ENCODE measurements around the gene HOXD12.

The HOXD12 gene

DNA sequence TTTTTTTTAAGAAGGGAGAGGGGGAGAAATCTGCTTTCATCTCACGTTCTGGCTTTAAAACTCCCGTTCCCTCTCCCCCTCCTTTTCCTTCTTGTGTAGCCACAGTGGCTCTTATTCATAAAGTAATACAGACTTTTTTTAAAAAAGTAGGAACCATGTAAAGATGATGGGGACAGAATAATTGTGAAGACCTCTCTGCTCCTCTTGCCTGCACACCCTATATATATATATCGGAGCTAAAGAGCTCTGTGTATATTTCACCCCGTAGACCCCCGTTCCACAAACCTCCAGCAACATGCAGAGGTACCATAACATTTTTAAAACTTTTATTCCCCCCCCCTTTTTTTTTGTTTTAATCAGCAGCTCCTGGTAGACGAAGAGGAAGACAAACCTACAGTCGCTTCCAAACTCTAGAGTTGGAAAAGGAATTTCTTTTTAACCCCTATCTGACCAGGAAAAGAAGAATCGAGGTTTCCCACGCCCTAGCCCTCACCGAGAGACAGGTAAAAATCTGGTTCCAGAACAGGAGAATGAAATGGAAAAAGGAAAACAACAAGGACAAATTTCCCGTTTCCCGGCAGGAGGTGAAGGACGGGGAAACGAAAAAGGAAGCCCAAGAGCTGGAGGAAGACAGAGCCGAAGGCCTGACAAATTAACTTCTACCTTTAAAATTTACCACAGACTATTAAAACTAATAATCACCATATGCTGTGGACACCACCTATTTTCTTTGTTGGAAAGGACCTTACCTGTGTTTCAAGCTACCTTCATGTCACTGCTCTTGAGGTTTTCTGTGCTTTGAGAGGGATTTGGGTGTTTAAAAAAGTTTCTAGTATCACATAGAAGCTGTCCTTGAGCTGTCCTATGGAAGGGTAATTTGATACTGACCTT is 31.6 kb downstream of the HOXD12 start:
- DNase-seq (ENCODE audit: low read depth, low spot score) = no peak

DNA sequence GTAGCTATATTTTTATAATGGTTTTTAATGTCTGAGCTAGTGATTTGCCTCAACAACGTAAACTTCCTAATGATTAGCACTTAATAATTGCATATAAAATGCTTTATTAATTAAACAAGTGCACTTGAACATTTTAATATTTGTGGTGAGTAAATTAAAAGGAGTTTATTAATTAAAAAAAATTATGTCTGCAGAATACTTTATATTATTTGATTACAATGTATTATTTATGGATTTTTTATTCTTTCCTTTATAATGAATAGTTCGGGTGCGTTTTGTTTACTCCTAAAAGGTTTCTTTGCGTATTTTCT is 32.2 kb downstream of the HOXD12 start:
- DNase-seq (ENCODE audit: low read depth, low spot score) = no peak

DNA sequence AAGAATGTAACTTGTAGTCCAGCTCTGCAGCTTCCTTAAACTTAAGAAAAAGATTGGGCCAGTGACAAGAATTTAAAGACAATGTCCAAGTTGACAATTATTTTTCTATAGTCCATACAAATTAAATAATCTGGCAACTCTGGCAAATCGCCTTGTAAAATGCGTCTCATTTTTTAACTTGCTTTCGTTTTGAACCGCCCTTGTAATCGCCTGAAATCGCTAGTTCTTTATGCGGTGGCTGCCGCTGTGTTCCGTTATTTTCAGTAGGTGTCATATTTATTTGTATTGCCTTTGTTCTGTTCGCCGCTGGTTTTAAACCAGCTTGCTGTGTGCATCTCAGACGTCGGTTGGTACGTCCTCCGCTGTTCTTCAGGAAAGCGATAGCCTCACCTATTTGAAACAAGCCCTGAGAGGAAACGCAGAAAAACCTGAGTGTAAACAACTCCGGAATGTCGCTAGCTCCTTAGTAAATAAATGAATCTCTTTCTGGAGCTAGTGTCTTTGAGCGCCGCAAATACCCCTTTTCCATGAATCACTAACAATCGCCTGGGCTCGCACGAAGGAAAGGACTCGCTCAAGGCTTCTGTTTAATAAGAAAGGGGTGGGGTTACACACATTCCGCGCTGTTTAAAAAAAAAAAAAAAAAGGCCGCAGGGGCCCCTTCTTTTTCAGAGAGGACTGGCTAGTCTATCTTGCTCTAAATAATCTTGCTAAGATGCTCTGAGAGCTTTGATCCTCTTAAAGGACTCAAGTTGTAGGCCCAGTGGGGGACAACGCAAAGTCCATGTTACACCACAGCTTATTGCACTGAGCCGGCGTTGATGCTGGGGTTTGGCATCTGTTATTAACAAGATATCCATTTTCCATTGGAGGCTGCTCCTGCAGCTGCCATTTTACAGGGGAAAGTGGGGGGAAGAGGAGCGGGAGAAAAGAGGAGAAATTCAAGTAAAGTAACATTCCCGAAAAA is 32.9 kb downstream of the HOXD12 start:
- DNase-seq (ENCODE audit: low read depth, low spot score) = no peak

DNA sequence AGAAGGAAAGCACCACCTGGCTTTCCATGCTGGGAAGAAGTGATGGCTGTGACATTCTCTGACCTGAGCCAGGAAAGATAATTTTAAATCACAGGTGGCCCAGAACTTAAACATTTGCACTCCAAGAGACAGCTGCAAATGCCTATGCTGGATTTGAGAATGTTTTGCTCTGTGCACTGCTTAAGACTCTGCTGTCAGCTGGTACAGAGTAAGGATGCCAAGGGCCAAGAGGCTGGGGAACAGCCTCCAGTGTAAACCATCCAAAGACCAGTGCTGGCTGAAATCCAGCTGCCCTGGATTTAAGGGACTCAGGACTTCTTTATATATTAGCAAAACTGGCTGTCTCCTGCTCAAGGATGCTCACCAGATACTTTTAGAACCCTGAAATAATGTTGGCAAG is 33.8 kb downstream of the HOXD12 start:
- DNase-seq (ENCODE audit: low read depth, low spot score) = no peak

DNA sequence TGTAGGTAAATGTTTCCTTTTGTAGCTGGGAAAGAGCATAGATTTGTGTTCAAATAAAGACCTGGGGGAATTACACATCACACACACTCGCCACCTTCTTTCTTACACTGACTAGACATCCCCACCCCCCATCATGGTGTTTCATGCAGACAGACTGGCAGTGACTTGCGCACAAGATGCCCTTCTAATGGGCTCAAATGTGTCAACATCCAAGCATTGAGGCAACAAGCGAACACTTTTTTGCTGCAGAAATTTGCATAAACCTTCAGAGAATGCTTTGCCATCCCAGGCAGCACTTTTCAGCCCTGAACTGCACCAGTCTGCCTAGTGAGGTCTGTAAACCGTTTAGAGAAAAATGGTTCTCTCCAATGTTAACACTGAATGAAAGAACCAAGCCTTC is 34.4 kb downstream of the HOXD12 start:
- DNase-seq (ENCODE audit: low read depth, low spot score) = no peak

DNA sequence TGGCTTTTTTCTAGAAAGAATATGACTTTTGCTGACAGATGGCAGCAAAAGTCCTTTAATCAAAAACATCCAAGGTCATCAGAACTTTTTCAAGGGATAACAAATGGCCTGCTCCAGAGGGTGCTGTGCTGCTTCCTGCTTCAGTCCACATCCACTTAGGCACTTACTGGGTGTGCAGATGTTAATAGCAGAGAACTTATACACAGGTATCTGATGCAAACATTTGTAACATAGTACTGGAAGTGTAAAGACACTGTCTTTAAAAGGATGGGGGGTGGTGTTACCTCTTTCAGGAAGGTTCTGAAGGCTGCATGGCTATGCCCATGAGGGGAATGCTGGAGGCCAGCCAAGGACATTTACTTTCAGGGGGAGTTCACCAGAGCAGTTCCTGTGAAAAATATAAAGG is 35.4 kb downstream of the HOXD12 start:
- DNase-seq (ENCODE audit: low read depth, low spot score) = no peak

DNA sequence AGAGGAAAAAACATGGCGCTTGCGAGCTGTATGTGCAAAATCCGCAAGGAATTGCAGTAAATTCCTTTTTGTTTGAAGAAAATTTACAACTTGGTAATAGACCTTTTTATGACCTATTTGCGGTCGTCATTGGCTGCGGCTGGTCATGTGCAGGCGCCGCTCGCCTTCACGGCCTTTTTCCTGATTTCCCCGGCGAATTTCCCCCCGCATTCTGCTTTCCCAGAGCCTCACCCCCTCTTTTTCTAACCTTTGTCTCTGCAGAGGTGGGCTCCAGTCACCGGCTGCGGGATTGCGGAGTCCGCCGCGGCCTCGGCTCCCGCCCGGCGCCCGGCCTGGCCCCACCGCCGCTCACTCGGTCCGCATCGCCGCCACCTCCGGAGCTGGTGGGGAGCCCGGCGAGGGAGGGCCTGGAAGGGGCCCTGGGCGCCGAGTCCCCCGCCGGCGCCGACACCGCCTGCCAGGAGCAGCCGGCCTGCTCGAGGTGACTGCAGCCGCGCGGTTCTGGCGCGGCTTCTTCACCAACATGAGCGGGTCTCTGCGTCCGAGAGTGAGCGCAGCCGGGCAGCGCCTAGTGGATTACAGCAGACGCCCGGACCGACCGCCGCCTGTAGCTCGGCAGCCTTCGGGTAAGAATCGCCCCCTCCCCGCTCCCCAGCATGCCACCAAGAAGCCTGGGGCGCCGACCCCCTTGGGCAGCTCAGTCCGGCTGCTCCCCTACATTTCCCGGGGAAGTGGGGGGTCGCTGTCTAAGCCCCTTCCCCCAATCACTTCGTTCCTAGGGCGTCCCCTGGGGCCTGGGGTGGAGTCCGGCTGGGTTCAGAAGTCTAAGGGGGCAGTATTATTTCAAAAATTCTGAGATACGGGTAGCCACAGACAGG is 37.0 kb downstream of the HOXD12 start:
- no peak for DNase-seq (ENCODE audit: low read depth, low spot score)

DNA sequence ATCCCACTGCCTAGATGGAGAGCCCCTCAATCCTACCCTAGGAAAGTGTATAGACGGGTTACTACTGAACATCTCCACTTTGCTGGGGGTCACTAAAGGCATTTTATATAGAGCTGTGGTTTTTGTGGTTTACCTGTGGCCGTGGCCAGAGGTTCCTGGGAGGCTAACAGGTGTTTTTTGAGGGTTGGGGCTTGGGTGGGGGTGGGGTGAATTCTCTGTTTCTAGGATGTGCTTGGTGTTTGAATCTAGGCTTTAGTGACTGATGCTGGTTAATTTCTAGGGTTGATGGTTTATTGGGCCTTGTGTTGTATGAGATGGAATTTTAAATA is 37.6 kb downstream of the HOXD12 start:
- DNase-seq (ENCODE audit: low read depth, low spot score) = no peak

DNA sequence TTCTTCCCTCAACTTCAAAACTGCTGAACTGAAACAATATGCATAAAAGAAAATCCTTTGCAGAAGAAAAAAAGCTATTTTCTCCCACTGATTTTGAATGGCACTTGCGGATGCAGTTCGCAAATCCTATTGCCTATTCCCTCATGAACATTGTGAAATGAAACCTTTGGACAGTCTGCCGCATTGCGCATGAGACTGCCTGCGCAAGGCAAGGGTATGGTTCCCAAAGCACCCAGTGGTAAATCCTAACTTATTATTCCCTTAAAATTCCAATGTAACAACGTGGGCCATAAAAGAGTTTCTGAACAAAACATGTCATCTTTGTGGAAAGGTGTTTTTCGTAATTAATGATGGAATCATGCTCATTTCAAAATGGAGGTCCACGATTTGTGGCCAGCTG is 38.3 kb downstream of the HOXD12 start:
- DNase-seq (ENCODE audit: low read depth, low spot score) = no peak

DNA sequence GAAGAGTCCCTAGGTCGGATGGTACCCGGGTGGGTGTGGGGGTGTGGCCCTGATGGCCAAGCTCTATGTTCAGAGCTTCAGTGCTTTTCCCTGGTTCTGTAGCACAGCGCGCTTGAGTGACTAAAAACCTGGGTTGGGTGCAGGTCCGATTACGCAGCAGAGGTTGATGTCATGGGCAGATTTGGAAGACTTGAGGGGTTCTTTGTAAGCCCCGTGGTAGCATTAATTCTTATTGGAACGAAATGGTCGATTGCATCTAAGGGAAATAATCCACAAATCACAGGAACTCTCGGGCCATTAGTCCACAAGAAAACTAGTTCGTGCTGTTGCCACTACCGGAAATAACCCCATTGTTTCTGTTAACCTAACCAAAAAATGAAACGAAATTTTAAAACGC is 38.9 kb downstream of the HOXD12 start:
- DNase-seq (ENCODE audit: low read depth, low spot score) = no peak

DNA sequence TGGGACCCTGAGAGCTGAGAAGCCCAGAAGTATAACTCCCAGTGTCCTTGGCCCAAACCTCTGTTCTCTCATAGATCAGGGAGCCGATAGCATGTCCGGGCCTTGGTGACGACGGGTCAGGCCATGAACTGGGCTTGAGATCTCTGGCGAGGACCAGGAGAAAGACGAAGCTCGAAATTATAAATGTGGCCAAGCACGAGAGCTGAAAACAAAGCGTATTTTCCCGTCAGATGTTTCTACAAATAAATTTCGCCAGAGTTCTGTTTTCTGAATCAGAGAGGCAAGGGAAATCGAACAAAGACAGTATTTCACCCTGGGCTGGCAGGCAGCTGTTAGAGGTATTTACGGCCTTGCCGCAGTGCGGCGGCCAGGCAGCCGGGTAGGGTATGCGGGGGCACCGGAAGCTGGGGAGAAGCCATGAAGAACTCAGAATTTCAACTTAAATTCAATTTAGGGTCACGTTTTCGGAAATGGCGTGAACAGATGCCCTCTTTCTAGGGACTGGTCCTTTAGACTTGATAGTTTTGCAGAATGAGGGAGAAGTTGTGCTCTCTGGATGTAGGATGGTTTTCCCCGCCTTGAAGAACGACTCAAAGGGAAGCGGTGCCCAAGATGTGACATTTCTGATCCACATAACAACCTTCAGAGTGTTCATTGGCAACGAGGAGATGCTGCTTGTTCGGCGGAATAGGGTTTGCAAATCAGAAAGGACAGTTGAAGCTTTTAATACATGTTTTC is 39.5 kb downstream of the HOXD12 start:
- DNase-seq (ENCODE audit: low read depth, low spot score) = no peak

DNA sequence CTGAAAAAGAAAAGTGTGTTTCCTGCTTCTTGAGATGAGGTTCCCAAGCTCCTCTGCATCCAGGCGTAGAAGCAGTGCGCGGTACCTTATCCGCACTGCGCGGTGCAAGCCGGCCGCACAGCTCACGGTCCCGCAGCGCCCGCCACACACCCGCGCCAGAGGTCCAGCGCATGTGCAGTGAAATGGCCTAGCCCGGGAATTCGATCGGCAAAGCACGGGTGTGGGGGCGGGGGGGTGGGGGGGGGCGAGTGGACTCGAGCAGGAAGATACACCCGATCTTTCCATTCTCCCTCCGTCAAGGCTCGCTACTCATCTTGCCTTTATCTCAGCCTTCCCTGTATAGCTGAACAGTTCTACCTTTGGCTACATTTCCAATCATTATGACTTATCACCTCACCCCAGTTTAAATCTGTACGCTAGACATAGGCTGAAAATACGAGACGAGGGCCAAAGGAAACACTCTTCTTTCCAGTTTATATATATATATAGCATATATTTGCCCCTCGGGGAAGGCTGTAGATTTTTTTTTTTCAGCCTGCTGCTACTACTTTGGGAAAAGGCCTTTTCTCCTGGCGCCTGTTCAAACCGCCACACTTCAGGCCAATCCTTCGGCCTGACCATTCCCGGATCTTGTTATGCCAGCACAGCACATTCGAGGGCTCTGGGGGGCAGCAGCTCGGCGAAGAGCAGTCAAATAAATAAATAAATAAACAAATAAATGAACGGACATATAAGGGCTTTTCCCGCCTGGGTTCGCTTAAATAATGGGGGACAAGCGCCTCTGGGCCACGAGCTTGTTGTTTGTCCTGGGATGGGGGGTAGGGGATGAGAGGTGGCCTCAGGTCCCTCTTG is 40.3 kb downstream of the HOXD12 start:
- no peak for DNase-seq (ENCODE audit: low read depth, low spot score)

DNA sequence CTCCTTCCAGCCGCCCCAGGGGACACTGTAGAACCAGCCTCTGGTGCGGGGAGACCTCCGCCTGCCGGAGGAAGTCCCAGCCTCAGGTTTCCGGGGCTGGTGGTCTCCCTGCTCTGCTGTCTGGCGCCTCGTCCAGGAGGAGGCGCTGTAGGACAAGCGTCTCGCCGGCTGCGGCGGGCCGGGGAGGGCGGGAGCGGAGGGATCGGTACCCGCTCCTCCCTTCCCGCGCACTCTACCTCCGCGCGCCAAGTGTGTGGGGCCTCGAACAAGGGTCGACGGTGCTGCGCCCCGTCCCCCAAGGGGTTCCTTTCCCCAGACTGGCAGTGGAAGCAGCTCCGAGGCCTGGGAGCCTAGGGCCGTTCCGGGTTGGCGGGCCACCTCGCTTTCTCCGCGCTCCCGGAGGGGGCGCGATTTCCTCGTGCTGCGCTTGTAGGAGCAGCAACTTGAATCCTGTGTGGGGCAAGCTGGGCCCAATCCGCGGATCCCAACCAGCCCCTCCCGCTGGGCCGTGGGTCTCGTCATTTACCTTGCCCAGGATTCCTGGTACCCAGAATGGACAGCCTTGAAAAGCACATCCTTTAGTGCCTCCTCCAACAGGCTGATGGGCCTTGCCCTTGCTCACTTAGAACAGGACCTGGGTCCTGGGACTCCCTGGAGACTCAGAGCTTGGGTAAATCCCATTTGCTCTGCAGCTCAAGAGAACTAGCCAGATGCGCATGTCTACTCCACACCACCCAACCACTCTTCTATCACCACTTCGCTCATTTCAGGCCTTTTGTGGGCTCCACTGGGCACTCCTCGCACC is 41.1 kb downstream of the HOXD12 start:
- no peak for DNase-seq (ENCODE audit: low read depth, low spot score)

DNA sequence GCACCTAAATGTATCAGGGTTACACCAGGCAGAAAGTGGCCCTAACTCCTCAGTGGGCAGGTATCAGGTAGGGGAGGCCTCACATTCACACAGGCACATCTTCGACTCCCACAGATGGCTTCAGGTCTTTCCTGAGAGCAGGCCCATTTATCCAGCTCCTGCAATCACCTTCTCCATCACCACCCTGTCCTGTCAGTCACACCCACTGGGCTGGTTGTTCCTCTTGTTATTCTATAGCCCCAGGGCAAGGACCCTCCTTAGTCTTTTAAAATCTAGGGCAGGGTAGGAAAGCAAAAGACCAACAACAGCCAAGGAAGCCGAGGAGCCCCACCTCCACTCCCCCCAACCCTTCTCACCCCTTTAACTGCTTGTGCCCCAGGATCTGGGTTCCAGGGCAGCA is 42.7 kb downstream of the HOXD12 start:
- DNase-seq (ENCODE audit: low read depth, low spot score) = no peak

DNA sequence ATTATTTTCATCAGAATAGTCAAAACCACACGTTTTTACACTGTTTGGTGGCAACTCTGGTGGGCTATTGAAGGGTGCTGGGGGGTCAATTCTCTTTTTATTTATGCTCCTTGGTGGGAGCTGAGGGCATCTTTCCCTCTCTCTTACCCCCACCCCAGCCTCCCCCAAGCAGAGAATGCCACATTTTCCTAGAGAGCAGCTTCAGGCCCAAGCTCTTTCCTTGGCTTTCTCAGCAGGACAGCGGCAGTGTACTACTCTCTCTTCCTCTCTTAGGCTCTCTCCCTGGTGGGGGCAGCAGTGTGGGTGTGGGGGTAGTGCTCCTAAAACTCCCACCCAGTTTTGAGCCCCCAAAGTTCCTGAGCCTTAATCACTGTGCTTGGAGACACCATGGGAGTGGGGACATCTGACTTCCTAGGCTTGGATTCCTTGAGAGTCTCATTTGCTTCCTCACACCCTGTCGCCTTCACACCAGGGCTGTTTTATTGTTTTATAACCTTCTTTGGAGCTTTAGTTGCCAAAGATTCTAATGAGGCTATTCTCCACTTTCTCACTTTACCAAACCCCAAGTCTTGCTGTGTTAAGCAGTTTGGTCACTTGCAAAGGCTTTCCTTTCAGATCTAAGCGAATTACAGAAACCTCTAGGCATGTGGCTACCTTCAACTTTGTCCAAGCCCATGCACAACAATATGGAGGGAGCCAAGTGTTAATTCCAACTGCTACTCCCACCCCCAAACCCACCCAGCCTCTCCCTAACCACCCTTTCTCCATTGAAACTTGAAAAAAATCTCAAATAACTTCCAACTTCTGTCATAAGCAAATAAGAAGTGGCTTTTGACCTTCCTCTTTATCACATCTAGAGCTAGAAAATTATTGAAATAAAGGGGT is 45.7 kb downstream of the HOXD12 start:
- no peak for DNase-seq (ENCODE audit: low read depth, low spot score)

DNA sequence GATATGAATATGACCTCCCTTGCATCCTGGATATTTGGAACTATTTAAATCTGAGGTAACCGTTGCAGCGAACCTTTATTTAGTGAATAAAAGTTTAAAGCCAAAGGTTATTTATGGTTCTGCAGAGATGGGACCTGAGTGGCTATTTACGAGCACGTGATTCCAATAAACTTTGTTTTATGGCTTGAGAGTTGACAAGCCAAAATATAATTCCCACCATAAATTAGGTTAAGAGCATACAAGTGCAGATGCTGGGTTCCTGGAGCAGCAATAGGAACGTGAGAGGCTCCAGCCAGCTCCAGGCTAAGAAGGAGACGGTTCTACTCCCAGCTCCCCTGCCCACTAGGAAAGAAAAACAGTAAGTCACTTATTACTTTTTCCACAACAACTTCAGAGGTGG is 46.5 kb downstream of the HOXD12 start:
- DNase-seq (ENCODE audit: low read depth, low spot score) = no peak

DNA sequence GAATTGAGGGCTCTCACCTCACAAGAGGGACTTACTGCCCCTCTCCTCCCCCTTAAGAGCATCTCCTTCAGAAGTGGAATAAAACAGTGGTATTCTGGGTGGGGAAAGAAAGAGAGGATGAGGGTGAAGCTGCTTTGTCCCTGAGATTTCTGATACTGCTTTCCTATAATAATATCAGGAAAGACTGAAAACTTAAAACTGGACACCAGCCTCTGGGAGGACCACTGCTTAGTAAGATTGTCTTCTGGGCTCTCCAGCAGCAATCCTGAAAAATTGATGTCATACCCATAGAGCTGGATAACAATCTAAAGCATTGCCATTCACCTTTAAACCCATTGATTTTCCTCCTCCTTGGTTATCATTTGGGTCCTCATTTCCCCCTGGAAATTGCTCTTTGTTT is 47.0 kb downstream of the HOXD12 start:
- no peak for DNase-seq (ENCODE audit: low read depth, low spot score)

DNA sequence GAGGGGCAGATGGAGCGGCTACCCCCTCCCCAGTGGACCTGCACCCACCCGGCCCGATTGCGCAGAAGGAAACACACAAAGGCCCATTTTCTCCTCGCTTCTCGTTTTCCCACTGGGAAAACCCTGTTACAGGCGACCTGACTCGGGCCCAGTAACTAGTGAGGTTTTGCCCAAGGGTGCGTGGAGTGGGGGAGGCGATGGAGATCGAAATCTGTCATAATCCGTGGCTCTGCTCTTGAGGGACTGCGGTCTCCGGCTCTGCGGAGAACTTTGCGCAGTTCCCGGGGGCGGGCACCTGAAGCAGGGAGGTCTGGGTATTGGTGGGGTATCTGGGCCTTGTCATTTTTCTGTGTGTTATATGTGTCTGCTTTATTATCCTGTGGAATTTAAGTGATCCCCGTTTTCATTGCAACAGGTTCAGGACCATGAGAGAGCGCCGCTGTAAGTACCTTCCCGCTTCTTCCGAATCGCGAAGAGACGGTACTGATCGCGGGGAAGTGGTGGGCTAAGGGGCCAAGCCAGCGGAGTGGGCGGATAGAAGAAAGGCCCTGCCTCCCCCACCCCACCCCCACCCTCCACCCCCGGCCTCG is 47.7 kb downstream of the HOXD12 start:
- no peak for DNase-seq (ENCODE audit: low read depth, low spot score)
